ENCODE results near the gene TCTN2.

The TCTN2 gene

DNA sequence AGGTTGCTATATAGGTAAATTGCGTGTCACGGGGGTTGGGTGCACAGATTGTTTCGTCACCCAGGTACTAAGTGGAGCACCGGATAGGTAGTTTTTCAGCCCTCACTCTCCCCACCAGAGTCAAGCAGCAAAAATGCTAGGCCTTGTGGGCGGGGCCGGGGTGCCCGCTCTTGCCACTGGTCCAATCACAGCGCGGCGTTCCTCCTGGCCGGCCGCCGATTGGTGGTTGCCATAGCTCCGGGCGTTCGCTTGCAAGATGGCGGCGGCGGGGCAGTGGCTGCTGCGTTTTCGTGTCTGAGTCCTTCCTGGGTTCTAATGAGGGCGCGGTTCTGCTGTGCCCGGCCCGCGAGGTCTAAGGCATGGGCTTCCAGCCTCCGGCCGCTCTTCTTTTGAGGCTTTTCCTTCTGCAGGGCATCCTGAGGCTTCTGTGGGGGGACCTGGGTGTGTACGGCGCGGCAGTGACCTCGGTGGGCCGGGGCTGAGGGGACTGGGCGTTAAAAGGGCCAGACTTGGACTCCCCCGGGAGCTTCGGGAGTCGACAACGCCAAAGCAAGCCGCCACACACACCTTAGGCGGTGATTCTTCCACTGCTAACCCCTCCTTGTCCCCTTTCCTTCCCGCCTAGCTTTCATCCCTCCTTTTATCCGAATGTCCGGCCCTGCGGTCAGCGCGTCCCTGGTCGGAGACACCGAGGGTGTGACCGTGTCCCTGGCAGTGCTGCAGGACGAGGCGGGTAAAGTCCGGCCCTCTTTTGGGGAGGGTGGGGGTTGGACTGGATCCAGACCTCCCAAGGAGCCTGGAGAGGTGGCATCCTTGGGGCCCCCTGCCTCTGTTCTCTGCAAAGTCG is at the start of gene TCTN2:
TSS of gene TCTN2 (plus strand) at position 232 of the 847 bp plus-strand sequence. CDS start at position 360, 128 bp downstream.
- TF ChIP-seq SP1 (IDR thresholded peaks at IDR 0.05) (no peak), SUZ12 (IDR thresholded peaks at IDR 0.05) (no peak), ARNT (IDR thresholded peaks at IDR 0.05) (no peak), HDGF (IDR thresholded peaks at IDR 0.05; ENCODE audit: borderline replicate concordance) (no peak), BHLHE40 (IDR thresholded peaks at IDR 0.05; ENCODE audit: borderline replicate concordance) (no peak), L3MBTL2 (conservative IDR thresholded peaks at IDR 0.05) (peak; percentile 57), FOXK2 (IDR thresholded peaks at IDR 0.05) (no peak)
- TF ChIP-seq, protein P1, sequence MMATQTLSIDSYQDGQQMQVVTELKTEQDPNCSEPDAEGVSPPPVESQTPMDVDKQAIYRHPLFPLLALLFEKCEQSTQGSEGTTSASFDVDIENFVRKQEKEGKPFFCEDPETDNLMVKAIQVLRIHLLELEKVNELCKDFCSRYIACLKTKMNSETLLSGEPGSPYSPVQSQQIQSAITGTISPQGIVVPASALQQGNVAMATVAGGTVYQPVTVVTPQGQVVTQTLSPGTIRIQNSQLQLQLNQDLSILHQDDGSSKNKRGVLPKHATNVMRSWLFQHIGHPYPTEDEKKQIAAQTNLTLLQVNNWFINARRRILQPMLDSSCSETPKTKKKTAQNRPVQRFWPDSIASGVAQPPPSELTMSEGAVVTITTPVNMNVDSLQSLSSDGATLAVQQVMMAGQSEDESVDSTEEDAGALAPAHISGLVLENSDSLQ (IDR thresholded peaks at IDR 0.05): no peak
- peak; percentile 99 for DNase-seq (ENCODE audit: extremely low spot score)
- ChIA-PET POLR2A (interaction anchor here (0.6 kb wide), 1 partner anchor 41 kb away, joined by 3 read pairs; the partner anchor contains the start of gene ATP6V0A2), CTCF (no interaction called here)

DNA sequence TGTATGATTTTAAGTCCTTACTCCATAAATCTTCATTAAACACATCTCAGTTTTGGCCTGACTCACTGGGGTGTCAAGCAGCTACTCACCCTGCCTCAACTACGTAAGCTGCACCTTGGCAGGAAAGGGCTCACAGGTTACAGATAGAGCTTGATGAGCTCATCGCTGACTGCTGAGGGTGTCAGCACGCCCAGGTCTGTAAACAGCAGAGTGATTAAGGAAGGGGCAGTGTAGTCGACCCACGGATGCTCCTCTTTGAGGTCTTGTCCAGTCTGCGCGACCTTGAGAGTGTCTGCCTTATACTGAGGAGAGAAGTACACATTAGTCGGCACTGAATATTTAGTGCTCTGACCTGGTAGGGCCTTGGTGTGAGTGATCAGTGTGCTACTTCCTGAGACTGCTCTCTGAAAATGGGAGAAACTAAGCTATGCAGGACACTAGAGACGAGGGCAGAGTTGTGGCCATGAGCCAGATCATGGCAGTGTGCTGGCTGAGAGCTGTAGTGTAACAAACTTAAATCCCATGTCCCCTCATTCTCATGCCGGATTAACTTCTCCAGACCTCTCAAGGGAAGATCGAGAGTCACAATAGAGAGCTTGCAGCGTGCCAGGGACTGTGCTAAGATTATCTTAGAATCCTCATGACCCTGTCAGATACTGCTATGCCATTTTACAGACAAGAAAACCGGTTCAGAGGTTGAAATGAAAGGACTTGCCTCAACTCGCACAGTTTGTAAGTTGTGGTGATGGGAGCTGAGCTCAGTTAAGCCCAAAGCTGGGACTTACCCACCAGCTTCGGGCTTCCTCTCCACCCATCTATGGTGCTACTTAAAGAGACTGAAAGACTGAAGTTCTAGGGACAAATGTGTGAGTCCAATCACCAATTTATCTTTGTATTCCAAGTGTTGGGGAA is 49.0 kb upstream of the TCTN2 start:
- TF ChIP-seq SP1 (IDR thresholded peaks at IDR 0.05): no peak
- TF ChIP-seq FOXK2 (IDR thresholded peaks at IDR 0.05): no peak
- no peak for TF ChIP-seq FOXM1 (IDR thresholded peaks at IDR 0.05; ENCODE audit: borderline replicate concordance)
- TF ChIP-seq FOXA1 (IDR thresholded peaks at IDR 0.05): no peak
- TF ChIP-seq SUZ12 (IDR thresholded peaks at IDR 0.05): no peak
- TF ChIP-seq NFRKB (IDR thresholded peaks at IDR 0.05): no peak
- TF ChIP-seq HDGF (IDR thresholded peaks at IDR 0.05; ENCODE audit: borderline replicate concordance): no peak
- TF ChIP-seq CTBP1 (IDR thresholded peaks at IDR 0.05; ENCODE audit: borderline replicate concordance): no peak
- no peak for TF ChIP-seq BHLHE40 (IDR thresholded peaks at IDR 0.05; ENCODE audit: borderline replicate concordance)
- no peak for TF ChIP-seq ELF4 (IDR thresholded peaks at IDR 0.05)
- TF ChIP-seq ZNF384 (IDR thresholded peaks at IDR 0.05): no peak
- TF ChIP-seq TARDBP (IDR thresholded peaks at IDR 0.05): no peak
- ChIA-PET CTCF (no interaction called here), POLR2A (interaction anchor here (1.1 to 2.9 kb wide), 5 partner anchors 10 to 39 kb away, joined by 3 to 11 read pairs (median 3); partner anchors contain the start of genes DDX55, EIF2B1 and GTF2H3)
- DNase-seq (ENCODE audit: extremely low spot score): no peak

- POLR2A ChIA-PET: interaction anchor here (0.6 to 3.3 kb wide), 3 partner anchors 11 to 268 kb away, joined by 3 to 11 read pairs (median 5); partner anchors contain the start of gene ATP6V0A2
- DNase-seq (ENCODE audit: extremely low spot score): peak; percentile 98
- TF ChIP-seq L3MBTL2 (conservative IDR thresholded peaks at IDR 0.05) (peak; percentile 78), NFRKB (IDR thresholded peaks at IDR 0.05) (peak; percentile 52; the same call in 1 of the 2 replicates), ELF4 (IDR thresholded peaks at IDR 0.05) (peak; percentile 93), FOXK2 (IDR thresholded peaks at IDR 0.05) (no peak)
- TF ChIP-seq, protein P1 (IDR thresholded peaks at IDR 0.05): peak; percentile 28; the same call in 1 of the 2 replicates
- CTCF ChIA-PET: no interaction called here
Observed at GRCh38 chr12:123633379-123634141, 37.4 kb upstream of the TCTN2 start, which contains the start of the genes EIF2B1 and GTF2H3. EIF2B1 (minus strand) TSS chr12:123633686; CDS start chr12:123633557, 129 bp downstream. GTF2H3 (plus strand) TSS chr12:123633829; CDS start chr12:123633860, 31 bp downstream.

DNA sequence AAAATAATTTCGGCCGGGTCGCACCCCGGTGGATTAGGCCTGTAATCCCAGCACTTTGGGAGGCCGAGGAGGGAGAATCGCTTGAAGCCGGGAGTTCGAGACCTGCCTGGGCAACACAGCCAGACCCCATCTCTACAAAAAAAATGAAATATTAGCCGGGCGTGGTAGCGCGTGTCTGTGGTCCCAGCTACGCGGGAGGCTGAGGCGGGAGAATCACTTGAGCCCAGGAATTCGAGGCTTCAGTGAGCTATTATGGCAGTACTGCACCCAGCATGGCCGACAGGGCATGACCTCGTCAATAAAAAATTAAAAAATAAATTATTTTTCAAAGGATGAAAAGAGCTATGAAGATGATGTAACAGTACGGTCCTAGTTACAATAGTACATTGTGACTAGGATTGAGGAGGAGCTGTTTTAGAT is 36.8 kb upstream of the TCTN2 start:
- ChIA-PET CTCF (no interaction called here), POLR2A (interaction anchor here (0.6 to 3.3 kb wide), 4 partner anchors 11 to 269 kb away, joined by 3 to 11 read pairs (median 4); partner anchors contain the start of gene ATP6V0A2)
- no peak for DNase-seq (ENCODE audit: extremely low spot score)
- TF ChIP-seq FOXM1 (IDR thresholded peaks at IDR 0.05; ENCODE audit: borderline replicate concordance): no peak
- 0 out of 2 replicates have a peak, but pooled peaks have one; percentile 45 for TF ChIP-seq L3MBTL2 (conservative IDR thresholded peaks at IDR 0.05)

DNA sequence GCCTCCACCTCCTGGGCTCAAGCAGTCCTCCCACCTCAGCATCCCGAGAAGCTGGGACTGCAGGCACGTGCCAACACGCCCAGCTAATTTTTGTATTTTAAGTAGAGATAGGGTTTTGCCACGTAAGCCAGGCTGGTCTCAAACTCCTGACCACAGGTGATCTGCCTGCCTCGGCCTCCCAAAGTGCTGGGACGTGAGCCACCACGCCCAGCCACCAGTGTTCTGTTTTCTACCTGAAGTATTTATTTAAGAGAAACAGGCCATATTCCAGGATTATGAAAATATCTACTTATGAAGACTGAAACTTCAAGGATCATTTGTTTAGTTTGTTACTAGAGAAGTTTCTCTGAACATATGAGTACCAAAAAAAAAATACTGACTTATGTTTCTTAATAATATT is 27.0 kb upstream of the TCTN2 start:
- TF ChIP-seq SUZ12 (IDR thresholded peaks at IDR 0.05) (no peak), ELF4 (IDR thresholded peaks at IDR 0.05) (no peak), L3MBTL2 (conservative IDR thresholded peaks at IDR 0.05) (no peak), LEF1 (IDR thresholded peaks at IDR 0.05; ENCODE audit: borderline replicate concordance) (no peak), FOXM1 (IDR thresholded peaks at IDR 0.05; ENCODE audit: borderline replicate concordance) (no peak), TARDBP (IDR thresholded peaks at IDR 0.05) (no peak), ZNF384 (IDR thresholded peaks at IDR 0.05) (no peak), SP1 (IDR thresholded peaks at IDR 0.05) (no peak), BHLHE40 (IDR thresholded peaks at IDR 0.05; ENCODE audit: borderline replicate concordance) (no peak), FOXK2 (IDR thresholded peaks at IDR 0.05) (no peak), HDGF (IDR thresholded peaks at IDR 0.05; ENCODE audit: borderline replicate concordance) (no peak), NFRKB (IDR thresholded peaks at IDR 0.05) (no peak), FOXA1 (IDR thresholded peaks at IDR 0.05) (no peak), CTBP1 (IDR thresholded peaks at IDR 0.05; ENCODE audit: borderline replicate concordance) (no peak)
- TF ChIP-seq, protein P1 (IDR thresholded peaks at IDR 0.05): no peak
- POLR2A ChIA-PET: interaction anchor here (0.7 to 1.2 kb wide), 2 partner anchors 26 to 66 kb away, joined by 3 read pairs; no protein-coding TSS in a partner anchor
- CTCF ChIA-PET: no interaction called here
- no peak for DNase-seq (ENCODE audit: extremely low spot score)
